Measurements from ENCODE around the gene MAGEC3.

The MAGEC3 gene

DNA sequence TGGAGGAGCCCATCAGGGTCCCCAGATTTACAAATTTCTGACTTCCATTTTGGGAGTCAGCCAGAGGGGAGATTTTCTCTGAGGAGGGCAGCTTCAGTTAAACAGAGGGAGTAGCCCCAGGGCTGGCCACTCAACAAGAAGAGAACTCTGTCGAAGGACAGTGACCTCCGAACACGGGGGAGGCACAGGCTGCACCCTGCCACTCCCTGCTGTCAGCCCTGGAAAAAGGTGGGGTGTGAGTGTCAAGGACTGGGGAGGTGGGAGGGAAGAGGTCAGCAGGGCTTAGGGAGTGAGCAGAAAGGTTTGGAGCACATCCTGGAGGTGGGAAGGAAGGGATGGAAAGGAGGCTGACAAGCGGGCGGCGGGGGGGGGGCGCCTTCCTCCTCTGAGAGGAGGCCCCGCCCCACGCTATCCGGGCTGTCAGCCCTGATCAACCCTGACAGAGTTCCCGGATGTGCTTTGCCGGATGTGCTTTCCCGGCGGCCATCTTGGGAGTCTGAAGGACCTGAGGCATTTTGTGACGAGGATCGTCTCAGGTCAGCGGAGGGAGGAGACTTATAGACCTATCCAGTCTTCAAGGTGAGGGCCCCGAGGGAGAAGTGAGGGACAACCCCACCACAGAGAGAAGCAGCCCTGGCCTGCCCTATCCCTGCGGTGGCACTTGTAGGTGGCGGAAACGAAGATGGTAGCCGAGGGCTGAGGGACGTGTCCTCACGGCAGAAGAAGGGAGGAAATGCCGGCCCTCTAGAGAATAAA is 65.5 kb downstream of the MAGEC3 start, which contains the start of gene MAGEC1:
Gene MAGEC1 (plus strand): TSS at position 495 of the 756 bp plus-strand sequence. CDS start 1,179 bp downstream, outside the sequence.
- in situ Hi-C loops (cut with MboI; ENCODE audit: low pct_unique_long_range_greater_than_20kb, low sequenced_read_pairs, unreplicated experiment): no loop called here
- TF ChIP-seq, protein P1, sequence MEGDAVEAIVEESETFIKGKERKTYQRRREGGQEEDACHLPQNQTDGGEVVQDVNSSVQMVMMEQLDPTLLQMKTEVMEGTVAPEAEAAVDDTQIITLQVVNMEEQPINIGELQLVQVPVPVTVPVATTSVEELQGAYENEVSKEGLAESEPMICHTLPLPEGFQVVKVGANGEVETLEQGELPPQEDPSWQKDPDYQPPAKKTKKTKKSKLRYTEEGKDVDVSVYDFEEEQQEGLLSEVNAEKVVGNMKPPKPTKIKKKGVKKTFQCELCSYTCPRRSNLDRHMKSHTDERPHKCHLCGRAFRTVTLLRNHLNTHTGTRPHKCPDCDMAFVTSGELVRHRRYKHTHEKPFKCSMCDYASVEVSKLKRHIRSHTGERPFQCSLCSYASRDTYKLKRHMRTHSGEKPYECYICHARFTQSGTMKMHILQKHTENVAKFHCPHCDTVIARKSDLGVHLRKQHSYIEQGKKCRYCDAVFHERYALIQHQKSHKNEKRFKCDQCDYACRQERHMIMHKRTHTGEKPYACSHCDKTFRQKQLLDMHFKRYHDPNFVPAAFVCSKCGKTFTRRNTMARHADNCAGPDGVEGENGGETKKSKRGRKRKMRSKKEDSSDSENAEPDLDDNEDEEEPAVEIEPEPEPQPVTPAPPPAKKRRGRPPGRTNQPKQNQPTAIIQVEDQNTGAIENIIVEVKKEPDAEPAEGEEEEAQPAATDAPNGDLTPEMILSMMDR (IDR thresholded peaks at IDR 0.05; ENCODE audit: extremely low read depth, insufficient read depth, missing control alignments): no peak
- no peak for DNase-seq (ENCODE audit: low spot score)

DNA sequence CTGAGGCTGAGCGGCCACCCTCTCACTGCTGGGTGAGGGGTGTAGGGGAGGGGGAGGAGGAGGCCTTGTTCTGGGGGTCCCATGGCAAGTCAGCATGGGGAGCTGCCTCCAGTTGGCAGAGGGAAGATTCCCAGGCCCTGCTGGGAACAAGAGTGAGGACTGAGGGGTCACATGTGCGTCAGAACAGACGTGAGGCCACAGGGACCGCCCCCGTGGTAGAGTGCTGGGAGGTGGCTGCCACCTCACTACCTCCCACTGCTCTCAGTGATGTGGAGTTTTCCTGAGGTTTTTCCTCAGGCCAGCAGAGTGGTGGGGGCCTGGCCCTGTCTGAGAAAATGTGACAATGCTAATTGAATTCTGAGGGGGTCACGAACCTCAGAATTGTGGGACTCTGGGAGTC is 66.1 kb downstream of the MAGEC3 start:
- no peak for DNase-seq (ENCODE audit: low spot score)
- TF ChIP-seq, protein P1 (IDR thresholded peaks at IDR 0.05; ENCODE audit: extremely low read depth, insufficient read depth, missing control alignments): no peak
- in situ Hi-C loops (cut with MboI; ENCODE audit: low pct_unique_long_range_greater_than_20kb, low sequenced_read_pairs, unreplicated experiment): no loop called here

DNA sequence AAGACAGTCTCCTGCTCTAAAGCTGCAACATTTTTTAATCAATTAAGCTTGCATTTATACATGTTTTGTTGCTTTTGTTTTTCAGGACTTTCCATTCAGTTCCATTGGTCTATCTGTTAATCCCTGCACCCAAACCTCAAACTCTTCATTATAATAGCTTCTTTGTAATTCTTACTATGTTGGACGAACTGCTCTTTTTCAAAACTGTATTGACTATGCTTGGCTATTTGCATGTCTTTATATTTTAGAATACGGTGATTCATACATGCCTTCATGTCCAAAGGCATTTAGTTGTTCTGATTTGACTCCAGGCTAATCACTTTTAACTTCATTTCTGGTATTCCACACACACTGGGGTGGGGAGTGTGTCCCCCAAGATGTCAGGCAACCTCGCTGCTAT is 79.7 kb downstream of the MAGEC3 start:
- DNase-seq (ENCODE audit: low spot score): no peak
- TF ChIP-seq, protein P1 (IDR thresholded peaks at IDR 0.05; ENCODE audit: extremely low read depth, insufficient read depth, missing control alignments): no peak
- in situ Hi-C loops (cut with MboI; ENCODE audit: low pct_unique_long_range_greater_than_20kb, low sequenced_read_pairs, unreplicated experiment): no loop called here

DNA sequence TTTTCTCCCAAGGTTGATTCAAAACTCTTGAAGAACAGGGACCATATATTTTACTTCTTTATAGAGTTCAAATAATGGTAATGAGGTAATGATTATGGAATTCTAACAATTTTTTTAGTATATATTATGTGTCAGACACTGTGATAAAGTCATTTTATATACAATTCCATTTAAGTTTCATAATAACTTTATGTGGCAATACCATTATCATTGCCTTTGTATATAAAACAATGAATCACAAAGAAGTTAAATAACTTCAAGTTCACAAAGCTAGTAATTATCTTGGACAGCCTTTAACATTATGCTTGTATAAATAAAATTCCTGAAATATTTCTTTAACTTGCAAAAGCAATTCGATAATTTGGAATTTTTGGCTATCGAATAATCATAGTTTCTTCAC is 86.2 kb downstream of the MAGEC3 start:
- in situ Hi-C loops (cut with MboI; ENCODE audit: low pct_unique_long_range_greater_than_20kb, low sequenced_read_pairs, unreplicated experiment): no loop called here
- TF ChIP-seq, protein P1 (IDR thresholded peaks at IDR 0.05; ENCODE audit: extremely low read depth, insufficient read depth, missing control alignments): no peak

DNA sequence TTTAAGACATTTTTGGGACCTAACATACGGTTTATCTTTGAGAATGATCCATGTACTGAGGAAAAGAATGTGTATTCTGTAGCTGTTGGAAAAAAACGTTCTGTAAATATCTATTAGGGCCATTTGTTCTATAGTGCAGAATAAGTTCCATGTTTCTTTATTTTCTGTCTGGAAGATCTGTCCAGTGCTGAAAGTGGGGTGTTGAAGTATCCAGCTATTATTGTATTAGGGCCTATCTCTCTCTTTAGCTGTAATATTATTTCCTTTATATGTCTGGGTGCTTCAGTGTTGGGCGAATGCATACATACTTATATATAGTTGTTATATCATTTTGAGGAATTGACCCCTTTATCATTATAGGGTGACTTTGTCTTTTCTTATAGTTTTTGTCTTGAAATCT is 90.3 kb downstream of the MAGEC3 start:
- TF ChIP-seq, protein P1 (IDR thresholded peaks at IDR 0.05; ENCODE audit: extremely low read depth, insufficient read depth, missing control alignments): no peak
- DNase-seq (ENCODE audit: low spot score): no peak
- in situ Hi-C loops (cut with MboI; ENCODE audit: low pct_unique_long_range_greater_than_20kb, low sequenced_read_pairs, unreplicated experiment): no loop called here

More for the DNA sequence above, 86.2 kb downstream of the MAGEC3 start:
- no peak for DNase-seq (ENCODE audit: low spot score)

DNA sequence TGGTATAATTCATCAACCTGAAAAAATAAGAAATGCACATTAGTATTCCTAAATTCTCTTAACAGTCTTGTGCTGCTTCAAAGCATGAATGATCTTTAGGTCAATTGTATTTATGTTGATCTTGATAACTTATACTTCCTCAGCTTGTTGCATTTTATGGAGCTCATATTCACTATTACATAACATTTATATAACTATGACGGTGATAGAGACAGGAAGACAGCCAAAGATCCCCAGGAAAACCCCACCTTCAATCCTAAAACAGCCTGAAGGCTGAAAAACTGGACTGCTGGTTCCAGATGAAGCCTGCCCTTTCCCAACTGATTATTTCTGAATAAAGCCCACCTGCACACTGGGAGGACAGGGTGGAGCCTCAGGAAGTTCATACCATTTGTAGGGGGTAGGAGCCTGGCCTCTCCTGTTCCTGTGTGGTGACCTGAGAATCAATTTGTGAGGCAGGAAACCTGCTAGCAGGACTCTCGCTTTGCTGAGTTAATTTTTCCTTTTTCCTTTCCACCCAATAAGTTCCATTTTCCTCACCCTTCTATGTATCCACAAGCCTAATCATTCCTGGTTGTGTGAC is 96.0 kb downstream of the MAGEC3 start:
- TF ChIP-seq, protein P1 (IDR thresholded peaks at IDR 0.05; ENCODE audit: extremely low read depth, insufficient read depth, missing control alignments): no peak
- DNase-seq (ENCODE audit: low spot score): no peak
- in situ Hi-C loops (cut with MboI; ENCODE audit: low pct_unique_long_range_greater_than_20kb, low sequenced_read_pairs, unreplicated experiment): no loop called here

Measured in GM13977 (cell line).